Liver (tissue), 9 donors: ENCODE results near the gene VGF. TPM values are rescaled to one million over a fixed set of nuclear protein-coding genes. Genes with fewer than 3 reads are reported as not detected.

ENCODE experiments used
- DNase-seq: peaks from one replicate; pipeline ENCODE4 v3.0.0-alpha.2; 2017; ENCODE audit warnings: low spot score
- H3K27ac ChIP-seq, 2 donors: one replicate each; pipeline ENCODE4 v1.7.0; 2013; ENCODE audit warnings: inconsistent platforms in 2 of 2, low read length in 2 of 2, control low read depth in 1 of 2, low read depth in 1 of 2, mild to moderate bottlenecking in 1 of 2
- H3K27me3 ChIP-seq, 4 donors: one replicate each; pipeline versions ENCODE4 v1.6.1 to v1.7.0; 2013; ENCODE audit warnings: low read length in 3 of 4, inconsistent platforms in 1 of 4, mild to moderate bottlenecking in 1 of 4, moderate library complexity in 1 of 4; ENCODE audit not compliant: control insufficient read depth in 4 of 4, insufficient read depth in 4 of 4
- H3K36me3 ChIP-seq, 4 donors: one replicate each; pipeline versions ENCODE4 v1.6.1 to v1.7.0; 2013; ENCODE audit warnings: low read length in 3 of 4, mild to moderate bottlenecking in 3 of 4, low read depth in 1 of 4, moderate library complexity in 1 of 4; ENCODE audit not compliant: control insufficient read depth in 4 of 4, insufficient read depth in 3 of 4
- H3K4me1 ChIP-seq, 4 donors: one replicate each; pipeline versions ENCODE4 v1.6.1 to v1.7.0; 2013; ENCODE audit warnings: low read length in 3 of 4, mild to moderate bottlenecking in 3 of 4, moderate library complexity in 1 of 4; ENCODE audit not compliant: control insufficient read depth in 4 of 4, insufficient read depth in 4 of 4
- H3K4me3 ChIP-seq, 3 donors: one replicate each; pipeline versions ENCODE4 v1.6.1 to v1.7.0; 2013; ENCODE audit warnings: low read length in 3 of 3, control low read depth in 1 of 3, low read depth in 1 of 3, mild to moderate bottlenecking in 1 of 3
- H3K9ac ChIP-seq, 2 donors: one replicate each; pipeline ENCODE4 v1.7.0; 2013; ENCODE audit warnings: low read length in 2 of 2, mild to moderate bottlenecking in 2 of 2, moderate library complexity in 2 of 2, control low read depth in 1 of 2, low read depth in 1 of 2
- H3K9me3 ChIP-seq, 4 donors: one replicate each; pipeline versions ENCODE4 v1.6.1 to v1.7.0; 2013; ENCODE audit warnings: low read length in 3 of 4; ENCODE audit not compliant: control insufficient read depth in 4 of 4
- EGR1 ChIP-seq, 2 donors: IDR thresholded peaks; 2 replicates each; pipeline ENCODE4 v1.6.1; 2016 to 2018; ENCODE audit warnings: antibody characterized with exemption in 2 of 2, low read depth in 2 of 2
- FOXA1 ChIP-seq: IDR thresholded peaks from 2 replicates; pipeline ENCODE4 v1.6.1; 2016; ENCODE audit warnings: antibody characterized with exemption
- HNF4A ChIP-seq, 2 donors: conservative IDR thresholded peaks; 2 replicates each; pipeline ENCODE4 v1.6.1; 2016; ENCODE audit warnings: antibody characterized with exemption in 2 of 2, mild to moderate bottlenecking in 2 of 2
- JUND ChIP-seq, 2 donors: IDR thresholded peaks; 2 replicates each; pipeline ENCODE4 v1.6.1; 2016; ENCODE audit warnings: antibody characterized with exemption in 2 of 2
- RAD21 ChIP-seq, 2 donors: IDR thresholded peaks; 2 replicates each; pipeline ENCODE4 v1.6.1; 2016; ENCODE audit warnings: antibody characterized with exemption in 2 of 2, mild to moderate bottlenecking in 2 of 2
- WGBS: extraction: QIAGEN DNeasy Blood & Tissue Kit; methylation state at CpG from one replicate; pipeline ENCODE4 v1.1.7; 2013; 5-methylcytosine and 5-hydroxymethylcytosine counted together
- polyA plus RNA-seq, 2 donors: library from polyadenylated mRNA; stranded (reverse) in 1 of 2; unstranded in 1 of 2; fragments of 200-250 nt in 1 of 2; fragments of >200 nt in 1 of 2; fragmentation: Nextera tagmentation in 1 of 2; extraction: Ambion mirVana in 1 of 2; gene quantifications; one replicate each; pipeline versions ENCODE4 v1.2.1 to v1.2.3, GENCODE V29; 2013 to 2015
- total RNA-seq, 2 donors: library from RNA; depleted of rRNA; stranded (reverse); fragments of >200 nt; gene quantifications; one replicate each; pipeline ENCODE4 v1.2.3, GENCODE V29; 2014
- TF ChIP-seq, protein P1 (sequence below): fragments of 150-350 bp; IDR thresholded peaks from 2 replicates; pipeline ENCODE4 v1.5.1; 2017; ENCODE audit warnings: improper control_type of control experiment, low read depth, low read length; ENCODE audit not compliant: missing input control
- TF ChIP-seq, protein P2 (sequence below): IDR thresholded peaks from 2 replicates; pipeline ENCODE4 v1.6.1; 2016; ENCODE audit warnings: antibody characterized with exemption
- TF ChIP-seq, protein P3 (sequence below): IDR thresholded peaks from 2 replicates; pipeline ENCODE4 v1.6.1; 2016; ENCODE audit warnings: antibody characterized with exemption
- TF ChIP-seq, protein P4 (sequence below): IDR thresholded peaks from 2 replicates; pipeline ENCODE4 v1.6.1; 2016; ENCODE audit warnings: antibody characterized with exemption, mild to moderate bottlenecking
- donor health status: healthy.
- donor health status: healthy.
- donor health status: healthy.
- donor health status: healthy.
- donor health status: healthy.

VGF gene
- total and polyA plus RNA-seq, 4 donors, result not detected

DNA sequence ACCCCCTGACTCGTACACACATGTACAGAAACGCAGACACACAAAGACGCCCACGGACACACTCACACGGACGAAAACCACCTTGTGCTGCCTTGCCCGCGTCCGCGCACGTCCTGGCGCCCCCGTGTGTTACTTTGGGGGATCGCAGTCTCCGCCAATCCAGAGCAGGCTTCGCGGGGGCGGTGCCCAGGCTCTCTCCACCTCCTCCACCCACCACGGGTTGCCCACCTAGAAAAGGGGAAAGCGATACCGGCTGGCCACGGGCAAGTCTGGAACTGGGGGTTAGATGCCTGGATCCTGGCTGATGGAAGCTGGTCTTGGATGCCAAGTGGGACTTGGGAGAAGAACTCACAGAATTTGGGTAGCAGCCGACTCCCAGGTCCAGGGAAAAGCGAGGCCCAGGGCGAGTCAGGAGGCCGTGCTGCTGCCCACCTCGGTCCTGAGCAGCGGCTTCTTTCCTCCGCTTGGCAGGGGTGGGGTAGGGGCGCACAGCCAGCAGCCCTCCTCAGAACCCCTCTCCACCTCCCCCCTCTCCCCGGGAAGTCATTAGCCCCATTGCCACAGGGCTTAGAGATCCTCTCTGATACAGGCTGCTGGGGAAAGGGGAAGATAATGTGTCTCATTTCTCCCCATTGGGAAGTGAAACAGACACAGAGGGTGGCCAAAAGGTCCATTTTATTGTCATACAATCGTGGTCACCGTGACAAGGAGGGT, 4.6 kb upstream of the VGF start:
- H3K4me1 ChIP-seq, result peaks cover 13 to 41% (median 17%) of the 10 kb centered on the region in 4 donors
- H3K36me3 ChIP-seq, result no peaks in the 10 kb centered on the region
- 2% methylated on average over 33 of the region's 33 CpGs for WGBS
- H3K27me3 ChIP-seq, result peaks cover 8 to 23% (median 18%) of the 10 kb centered on the region in 4 donors
- H3K4me3 ChIP-seq, result no peak overlapping the region
- TF ChIP-seq JUND (IDR thresholded peaks at IDR 0.05) (no peak), EGR1 (IDR thresholded peaks at IDR 0.05; ENCODE audit: low read depth in 2 of 2) (peak; percentile 84 to 86), RAD21 (IDR thresholded peaks at IDR 0.05) (peak; percentile 68 to 79)
- TF ChIP-seq, protein P1, sequence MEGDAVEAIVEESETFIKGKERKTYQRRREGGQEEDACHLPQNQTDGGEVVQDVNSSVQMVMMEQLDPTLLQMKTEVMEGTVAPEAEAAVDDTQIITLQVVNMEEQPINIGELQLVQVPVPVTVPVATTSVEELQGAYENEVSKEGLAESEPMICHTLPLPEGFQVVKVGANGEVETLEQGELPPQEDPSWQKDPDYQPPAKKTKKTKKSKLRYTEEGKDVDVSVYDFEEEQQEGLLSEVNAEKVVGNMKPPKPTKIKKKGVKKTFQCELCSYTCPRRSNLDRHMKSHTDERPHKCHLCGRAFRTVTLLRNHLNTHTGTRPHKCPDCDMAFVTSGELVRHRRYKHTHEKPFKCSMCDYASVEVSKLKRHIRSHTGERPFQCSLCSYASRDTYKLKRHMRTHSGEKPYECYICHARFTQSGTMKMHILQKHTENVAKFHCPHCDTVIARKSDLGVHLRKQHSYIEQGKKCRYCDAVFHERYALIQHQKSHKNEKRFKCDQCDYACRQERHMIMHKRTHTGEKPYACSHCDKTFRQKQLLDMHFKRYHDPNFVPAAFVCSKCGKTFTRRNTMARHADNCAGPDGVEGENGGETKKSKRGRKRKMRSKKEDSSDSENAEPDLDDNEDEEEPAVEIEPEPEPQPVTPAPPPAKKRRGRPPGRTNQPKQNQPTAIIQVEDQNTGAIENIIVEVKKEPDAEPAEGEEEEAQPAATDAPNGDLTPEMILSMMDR, result peak; percentile 76
- H3K27ac ChIP-seq, result no peak overlapping the region
- peak; percentile 85 for DNase-seq
- no peak overlapping the region for H3K9ac ChIP-seq
- no peaks in the 10 kb centered on the region for H3K9me3 ChIP-seq

DNA sequence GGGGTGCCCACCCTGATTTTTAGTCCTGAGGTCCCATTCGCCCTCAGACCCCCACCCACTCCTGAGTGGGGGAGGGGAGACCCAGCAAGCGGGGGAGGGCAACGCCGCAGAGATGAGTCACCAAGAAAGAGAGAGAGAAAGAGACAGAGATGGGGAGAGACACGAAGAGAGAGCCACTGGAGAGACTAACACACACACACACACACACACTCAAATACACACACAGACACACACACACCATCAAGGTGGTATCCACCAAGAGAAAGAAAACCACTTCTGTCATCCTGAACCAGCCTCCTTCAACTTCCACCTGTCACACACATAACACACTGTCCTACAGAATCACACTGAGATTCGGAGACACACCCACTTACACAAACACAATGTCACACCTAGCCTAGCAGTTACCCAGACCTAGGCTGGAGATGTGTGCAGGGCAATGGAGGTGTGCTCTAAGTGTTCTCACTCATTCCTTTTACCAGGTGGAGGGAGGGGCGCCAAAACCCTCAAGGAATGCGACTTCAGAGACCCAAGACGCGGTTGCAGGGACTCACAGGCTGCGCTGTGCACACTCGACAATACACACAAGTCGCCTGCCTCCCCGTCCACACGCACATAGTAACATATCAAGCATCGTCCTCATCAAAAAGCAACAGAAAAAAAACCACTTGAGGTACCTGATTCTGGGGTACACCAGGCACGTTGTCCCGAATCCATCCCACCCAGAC, 3.9 kb upstream of the VGF start:
- Histone ChIP-seq H3K9me3 (no peaks in the 10 kb centered on the region), H3K9ac (no peak overlapping the region), H3K4me1 (peaks cover 14 to 43% (median 18%) of the 10 kb centered on the region in 4 donors), H3K4me3 (no peak overlapping the region), H3K27ac (no peak overlapping the region), H3K27me3 (peaks cover 9 to 19% (median 18%) of the 10 kb centered on the region in 4 donors), H3K36me3 (no peaks in the 10 kb centered on the region)
- DNase-seq, result no peak
- TF ChIP-seq, protein P2, sequence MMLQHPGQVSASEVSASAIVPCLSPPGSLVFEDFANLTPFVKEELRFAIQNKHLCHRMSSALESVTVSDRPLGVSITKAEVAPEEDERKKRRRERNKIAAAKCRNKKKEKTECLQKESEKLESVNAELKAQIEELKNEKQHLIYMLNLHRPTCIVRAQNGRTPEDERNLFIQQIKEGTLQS, result no peak
- TF ChIP-seq EGR1 (IDR thresholded peaks at IDR 0.05; ENCODE audit: low read depth in 2 of 2) (no peak), FOXA1 (no peak), JUND (IDR thresholded peaks at IDR 0.05) (no peak), HNF4A (conservative IDR thresholded peaks at IDR 0.05) (no peak), RAD21 (IDR thresholded peaks at IDR 0.05) (no peak)
- TF ChIP-seq, protein P3, sequence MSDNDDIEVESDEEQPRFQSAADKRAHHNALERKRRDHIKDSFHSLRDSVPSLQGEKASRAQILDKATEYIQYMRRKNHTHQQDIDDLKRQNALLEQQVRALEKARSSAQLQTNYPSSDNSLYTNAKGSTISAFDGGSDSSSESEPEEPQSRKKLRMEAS, result no peak
- TF ChIP-seq, protein P4, sequence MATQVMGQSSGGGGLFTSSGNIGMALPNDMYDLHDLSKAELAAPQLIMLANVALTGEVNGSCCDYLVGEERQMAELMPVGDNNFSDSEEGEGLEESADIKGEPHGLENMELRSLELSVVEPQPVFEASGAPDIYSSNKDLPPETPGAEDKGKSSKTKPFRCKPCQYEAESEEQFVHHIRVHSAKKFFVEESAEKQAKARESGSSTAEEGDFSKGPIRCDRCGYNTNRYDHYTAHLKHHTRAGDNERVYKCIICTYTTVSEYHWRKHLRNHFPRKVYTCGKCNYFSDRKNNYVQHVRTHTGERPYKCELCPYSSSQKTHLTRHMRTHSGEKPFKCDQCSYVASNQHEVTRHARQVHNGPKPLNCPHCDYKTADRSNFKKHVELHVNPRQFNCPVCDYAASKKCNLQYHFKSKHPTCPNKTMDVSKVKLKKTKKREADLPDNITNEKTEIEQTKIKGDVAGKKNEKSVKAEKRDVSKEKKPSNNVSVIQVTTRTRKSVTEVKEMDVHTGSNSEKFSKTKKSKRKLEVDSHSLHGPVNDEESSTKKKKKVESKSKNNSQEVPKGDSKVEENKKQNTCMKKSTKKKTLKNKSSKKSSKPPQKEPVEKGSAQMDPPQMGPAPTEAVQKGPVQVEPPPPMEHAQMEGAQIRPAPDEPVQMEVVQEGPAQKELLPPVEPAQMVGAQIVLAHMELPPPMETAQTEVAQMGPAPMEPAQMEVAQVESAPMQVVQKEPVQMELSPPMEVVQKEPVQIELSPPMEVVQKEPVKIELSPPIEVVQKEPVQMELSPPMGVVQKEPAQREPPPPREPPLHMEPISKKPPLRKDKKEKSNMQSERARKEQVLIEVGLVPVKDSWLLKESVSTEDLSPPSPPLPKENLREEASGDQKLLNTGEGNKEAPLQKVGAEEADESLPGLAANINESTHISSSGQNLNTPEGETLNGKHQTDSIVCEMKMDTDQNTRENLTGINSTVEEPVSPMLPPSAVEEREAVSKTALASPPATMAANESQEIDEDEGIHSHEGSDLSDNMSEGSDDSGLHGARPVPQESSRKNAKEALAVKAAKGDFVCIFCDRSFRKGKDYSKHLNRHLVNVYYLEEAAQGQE, result no peak
- 4% methylated on average over 18 of the region's 18 CpGs for WGBS
